HL-60 (cell line): ENCODE data around the gene SF3B2.
"Not testable (repeated sequence)": the region's sequence is repeated elsewhere in the genome, so short reads cannot be mapped to it uniquely, and the experiment has no call there.

ENCODE experiments used
- DNase-seq, 2 experiments: peaks; one replicate each; pipeline ENCODE4 v3.0.0-alpha.2; 2010 to 2020; ENCODE audit warnings: low read depth in 1 of 2, low spot score in 1 of 2
- H3K27ac ChIP-seq: fragments of 250-450 bp; sonication (Bioruptor Pico); replicated peaks from 2 replicates; pipeline ENCODE4 v1.5.1; 2020; ENCODE audit warnings: mild to moderate bottlenecking, moderate library complexity
- H3K27me3 ChIP-seq: fragments of 250-450 bp; sonication (Bioruptor Pico); 2 replicates; pipeline ENCODE4 v1.5.1; 2021; ENCODE audit warnings: mild to moderate bottlenecking, moderate library complexity; ENCODE audit not compliant: insufficient read depth, poor library complexity, severe bottlenecking
- H3K4me3 ChIP-seq: replicated peaks from 2 replicates; pipeline ENCODE4 v1.5.1; 2011; ENCODE audit warnings: mild to moderate bottlenecking, control low read depth, low read length; ENCODE audit not compliant: insufficient read depth
- CTCF ChIP-seq: IDR thresholded peaks from one replicate; pipeline ENCODE4 v1.5.1; 2011; ENCODE audit warnings: low read length, control low read depth, inconsistent platforms; ENCODE audit not compliant: insufficient read depth
- GABPA ChIP-seq: IDR thresholded peaks from 2 replicates; pipeline ENCODE4 v1.6.1; 2012; ENCODE audit warnings: low read depth
- POLR2AphosphoS5 ChIP-seq: IDR thresholded peaks from 2 replicates; pipeline ENCODE4 v1.6.1; 2012; ENCODE audit warnings: low read depth
- REST ChIP-seq: IDR thresholded peaks from 2 replicates; pipeline ENCODE4 v1.6.1; 2012; ENCODE audit warnings: low read depth; ENCODE audit not compliant: insufficient replicate concordance
- SPI1 ChIP-seq: IDR thresholded peaks from 2 replicates; pipeline ENCODE4 v1.6.1; 2012; ENCODE audit warnings: low read depth, mild to moderate bottlenecking, borderline replicate concordance

SF3B2 gene

GRCh38 chr11:66007201-66007634 is 44.9 kb upstream of the SF3B2 start:
- Histone ChIP-seq H3K27ac (no peak overlapping the region), H3K27me3 (peaks cover 8% of the 10 kb centered on the region), H3K4me3 (no peak overlapping the region)
- no peak for DNase-seq
- no peak for TF ChIP-seq POLR2AphosphoS5
- no peak for TF ChIP-seq GABPA
- no peak for TF ChIP-seq REST
- TF ChIP-seq CTCF = no peak
- no peak for TF ChIP-seq SPI1

DNA sequence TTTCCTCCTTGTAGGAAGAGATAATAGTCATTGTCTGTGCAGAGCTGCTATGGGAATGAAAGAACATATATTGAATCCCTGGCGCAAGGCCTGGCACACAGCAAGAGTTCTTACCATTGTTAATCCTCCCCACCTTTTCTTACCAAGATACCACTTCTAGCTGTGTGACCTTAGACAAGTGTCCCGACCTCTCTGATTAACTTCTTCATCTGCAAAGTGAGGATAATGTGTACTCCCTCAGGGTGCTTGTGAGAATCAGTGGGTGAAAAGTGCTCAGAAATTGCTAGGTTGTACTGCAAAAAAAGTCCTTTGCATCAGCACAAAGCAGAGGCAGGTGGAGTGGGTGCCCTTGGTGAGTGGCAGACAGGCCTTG is 44.1 kb upstream of the SF3B2 start:
- H3K4me3 ChIP-seq = no peak overlapping the region
- H3K27ac ChIP-seq = no peak overlapping the region
- TF ChIP-seq CTCF = no peak
- TF ChIP-seq GABPA = no peak
- TF ChIP-seq SPI1 = no peak
- TF ChIP-seq POLR2AphosphoS5 = no peak
- TF ChIP-seq REST = no peak
- H3K27me3 ChIP-seq = peaks cover 9% of the 10 kb centered on the region
- no peak for DNase-seq

- Histone ChIP-seq H3K4me3 (no peak overlapping the region), H3K27me3 (peaks cover 9% of the 10 kb centered on the region), H3K27ac (no peak overlapping the region)
- no peak for TF ChIP-seq GABPA
- no peak for TF ChIP-seq REST
- no peak for TF ChIP-seq CTCF
- TF ChIP-seq POLR2AphosphoS5 = no peak
- no peak for TF ChIP-seq SPI1
- no peak for DNase-seq
Observed at GRCh38 chr11:66008468-66009101, 43.6 kb upstream of the SF3B2 start.

GRCh38 chr11:66010036-66010435 is 42.1 kb upstream of the SF3B2 start:
- not testable (repeated sequence) for H3K4me3 ChIP-seq, H3K27me3 ChIP-seq, DNase-seq, H3K27ac ChIP-seq
